ENCODE data around the gene ACAA1.

ACAA1 gene

DNA sequence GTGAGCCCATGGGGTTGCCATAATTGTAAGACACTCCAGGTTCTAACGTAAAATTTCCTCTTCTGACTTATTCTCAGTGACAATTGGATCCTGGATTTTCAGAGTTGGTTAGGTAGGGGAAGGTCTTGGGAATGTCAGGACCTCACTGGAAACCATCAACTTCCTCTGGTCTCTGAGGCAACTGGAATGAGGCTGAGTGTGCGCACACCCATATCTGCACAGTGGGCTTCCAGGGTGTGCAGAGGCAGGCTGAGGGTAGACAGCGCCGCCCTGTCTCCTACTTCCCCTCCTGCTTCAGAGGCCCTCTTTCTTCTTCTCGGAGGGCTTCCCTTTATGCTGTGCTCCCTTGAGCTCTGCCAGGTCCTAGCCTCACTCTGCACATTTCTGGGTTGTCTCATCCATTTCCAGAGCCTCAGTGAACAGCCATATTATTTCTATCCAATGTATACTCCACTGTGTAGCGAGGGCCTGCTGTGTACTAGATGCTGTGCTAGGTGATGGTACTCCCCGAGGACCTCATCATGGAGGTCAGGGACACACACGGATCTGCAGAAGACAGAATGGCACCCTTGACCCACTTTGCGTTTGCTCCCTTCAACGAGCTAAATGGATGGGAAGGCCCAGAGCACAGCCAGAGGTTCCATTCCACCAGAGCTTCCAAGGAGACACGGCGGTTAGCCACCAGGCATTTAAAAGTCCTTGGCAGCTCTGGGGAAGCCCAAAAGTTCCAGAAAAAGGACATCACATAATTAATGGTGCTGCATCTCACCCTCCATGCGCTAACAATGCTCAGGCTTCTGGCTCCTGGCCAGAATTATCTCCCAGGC is 18.3 kb downstream of the ACAA1 start:
- DNase-seq (ENCODE audit: low read depth), result no peak

DNA sequence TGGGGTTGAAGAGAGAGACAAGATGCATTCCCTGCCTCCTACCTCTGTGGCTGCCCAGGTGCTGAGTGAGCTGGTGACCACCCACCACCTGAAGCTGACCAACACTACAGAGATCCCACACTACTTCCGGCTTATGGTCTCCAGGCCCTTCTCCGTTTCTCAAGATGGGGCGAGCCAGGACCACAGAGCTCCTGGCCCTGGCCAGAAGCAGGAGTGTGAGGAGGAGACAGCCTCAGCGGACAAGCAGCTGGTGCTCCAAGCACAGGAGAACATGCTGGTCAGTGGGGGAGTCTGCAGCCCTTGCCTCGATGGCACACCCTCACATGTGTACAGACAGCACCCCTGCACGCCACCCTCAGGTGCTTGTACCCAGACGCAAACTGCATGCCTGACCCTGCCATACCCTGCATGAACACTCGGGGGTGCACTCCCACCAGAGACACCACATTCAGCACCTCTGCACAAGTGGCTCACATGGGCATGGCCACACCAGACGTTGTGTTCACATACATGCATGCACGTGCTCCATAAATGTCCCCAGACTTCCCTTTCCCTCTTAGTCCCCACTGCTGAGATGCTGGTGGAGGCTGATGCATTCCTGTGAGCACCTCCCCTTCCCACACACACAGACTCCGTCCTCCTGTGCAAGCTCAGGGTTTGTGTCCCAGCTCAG is 19.0 kb downstream of the ACAA1 start:
- DNase-seq (ENCODE audit: low read depth), result no peak

DNA sequence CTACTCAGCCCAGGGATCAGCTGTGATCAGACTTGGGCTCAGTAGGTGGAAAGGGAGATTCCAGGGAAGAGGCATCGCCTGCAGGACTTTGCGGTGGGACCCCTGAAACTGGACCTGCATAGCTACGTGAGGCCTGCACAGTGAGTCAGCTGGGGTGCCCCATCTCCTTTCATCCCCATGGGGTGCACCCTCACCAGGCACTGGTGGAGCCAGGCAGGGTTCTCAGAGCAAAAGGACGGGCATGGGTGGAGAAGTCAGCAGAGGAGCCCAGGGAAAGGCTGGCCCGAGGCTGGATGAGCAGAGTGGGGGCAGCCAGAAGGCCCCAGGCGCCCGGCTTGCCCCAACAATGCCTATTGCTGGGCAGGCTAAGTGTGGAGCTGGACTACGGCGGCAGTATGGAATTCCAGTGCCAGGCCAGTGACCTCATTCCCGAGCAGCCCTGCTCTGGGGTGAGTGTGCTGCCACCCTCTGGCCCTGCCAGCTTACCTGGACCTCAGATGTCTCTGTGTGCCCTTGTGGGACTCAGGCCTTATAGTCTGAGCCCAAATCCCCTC is 19.7 kb downstream of the ACAA1 start:
- DNase-seq (ENCODE audit: low read depth), result no peak

DNA sequence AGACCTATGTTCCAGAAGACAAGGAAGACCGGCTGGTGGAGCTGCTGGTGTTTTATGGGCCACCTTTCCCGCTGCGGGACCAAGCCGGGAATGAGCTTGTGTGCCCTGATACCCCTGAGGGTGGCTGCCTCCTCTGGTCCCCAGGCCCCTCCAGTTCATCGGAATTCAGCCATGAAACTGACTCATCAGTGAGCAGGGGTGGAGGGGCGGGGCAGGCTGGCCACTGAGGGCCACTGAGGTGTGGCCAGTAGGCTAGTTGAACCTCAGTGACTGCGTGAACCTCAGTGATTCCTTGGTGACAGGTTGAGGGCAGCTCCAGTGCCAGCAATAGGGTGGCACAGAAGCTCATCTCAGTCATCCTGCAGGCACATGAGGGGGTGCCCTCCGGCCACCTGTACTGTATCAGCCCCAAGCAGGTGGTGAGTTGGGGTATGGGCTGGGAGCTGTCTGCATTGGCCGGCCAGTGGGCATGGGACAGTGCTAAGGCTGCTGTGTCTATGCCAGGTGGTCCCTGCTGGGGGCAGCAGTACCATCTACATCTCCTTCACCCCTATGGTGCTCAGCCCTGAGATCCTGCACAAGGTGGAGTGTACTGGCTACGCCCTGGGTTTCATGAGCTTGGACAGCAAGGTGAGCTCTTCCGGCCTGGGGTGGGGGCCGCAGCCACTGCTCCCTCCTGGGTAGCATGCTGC is 20.3 kb downstream of the ACAA1 start:
- no peak for DNase-seq (ENCODE audit: low read depth)

DNA sequence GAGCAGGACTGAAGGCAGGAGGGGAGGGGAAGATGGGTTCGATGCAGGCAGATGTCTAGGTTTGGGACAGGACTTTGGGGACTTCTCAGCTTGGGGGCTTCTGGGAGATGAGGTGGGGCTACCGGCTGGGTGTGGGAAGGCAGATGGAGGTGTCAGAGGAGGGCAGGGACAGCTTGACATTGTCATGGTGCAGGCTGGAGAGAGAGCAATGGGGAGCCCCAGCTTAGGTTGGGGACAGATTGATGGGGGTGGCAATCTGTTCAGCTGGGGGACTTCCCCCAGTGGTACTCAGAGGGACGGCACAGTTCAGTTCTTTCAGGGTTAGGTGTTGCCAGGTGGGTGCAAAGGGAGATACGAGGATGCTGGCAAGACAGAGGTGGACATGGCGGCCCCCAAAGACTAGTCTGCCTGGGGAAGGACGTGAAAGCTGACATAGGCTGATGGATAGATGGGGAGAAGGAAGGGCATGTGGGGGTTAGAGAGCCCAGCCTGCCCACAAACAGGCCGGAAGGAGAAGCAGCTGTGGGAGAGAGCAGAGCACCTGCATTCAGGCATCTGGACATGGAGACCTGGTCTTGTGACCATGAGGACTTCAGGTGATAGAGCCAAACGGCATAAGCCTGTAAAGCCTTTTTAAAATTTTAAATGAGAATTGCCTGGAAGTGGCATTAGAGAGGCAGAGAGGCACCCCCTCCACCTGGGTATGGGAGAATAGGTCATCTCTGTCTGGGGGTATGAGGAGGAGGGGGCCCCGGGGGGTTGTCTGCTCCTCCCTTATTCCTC is 21.1 kb downstream of the ACAA1 start:
- no peak for DNase-seq (ENCODE audit: low read depth)

DNA sequence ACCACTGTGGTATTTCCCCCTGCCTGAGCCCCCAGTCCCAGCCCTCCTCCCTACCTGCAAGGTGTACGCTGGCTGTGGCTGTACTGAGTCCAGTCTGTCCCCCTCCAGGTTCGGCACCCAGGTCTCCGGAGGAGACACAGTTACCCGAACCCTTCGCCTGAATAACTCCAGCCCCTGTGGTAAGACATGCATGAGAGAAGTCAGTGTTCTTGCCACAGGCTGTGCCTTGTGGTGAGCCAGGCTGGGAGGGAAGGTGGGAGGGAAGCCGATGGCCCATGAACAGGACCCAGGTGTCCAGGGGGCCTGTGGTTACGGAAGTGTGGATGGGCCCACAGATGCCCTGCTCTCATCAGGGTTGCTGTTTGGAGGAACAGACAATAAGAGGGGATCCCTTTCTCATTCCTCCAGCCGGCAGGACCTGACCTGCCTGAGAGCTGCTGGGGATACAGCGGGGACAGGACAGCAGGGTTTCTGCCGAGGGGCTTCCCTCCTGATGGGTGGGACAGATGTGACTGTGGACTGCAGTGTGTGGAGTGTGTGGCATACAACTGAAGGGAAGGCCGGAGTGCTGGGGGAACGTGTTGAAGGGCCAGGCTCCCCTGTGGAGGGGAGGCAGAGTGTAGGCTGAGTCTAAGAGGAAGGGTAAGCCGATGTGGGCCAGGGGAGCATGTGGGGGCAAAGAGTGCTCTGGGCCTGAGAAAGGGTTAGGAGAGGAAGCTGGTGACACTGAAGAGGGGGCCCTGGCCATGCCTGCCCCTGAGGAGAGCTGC is 21.9 kb downstream of the ACAA1 start:
- DNase-seq (ENCODE audit: low read depth), result no peak

DNA sequence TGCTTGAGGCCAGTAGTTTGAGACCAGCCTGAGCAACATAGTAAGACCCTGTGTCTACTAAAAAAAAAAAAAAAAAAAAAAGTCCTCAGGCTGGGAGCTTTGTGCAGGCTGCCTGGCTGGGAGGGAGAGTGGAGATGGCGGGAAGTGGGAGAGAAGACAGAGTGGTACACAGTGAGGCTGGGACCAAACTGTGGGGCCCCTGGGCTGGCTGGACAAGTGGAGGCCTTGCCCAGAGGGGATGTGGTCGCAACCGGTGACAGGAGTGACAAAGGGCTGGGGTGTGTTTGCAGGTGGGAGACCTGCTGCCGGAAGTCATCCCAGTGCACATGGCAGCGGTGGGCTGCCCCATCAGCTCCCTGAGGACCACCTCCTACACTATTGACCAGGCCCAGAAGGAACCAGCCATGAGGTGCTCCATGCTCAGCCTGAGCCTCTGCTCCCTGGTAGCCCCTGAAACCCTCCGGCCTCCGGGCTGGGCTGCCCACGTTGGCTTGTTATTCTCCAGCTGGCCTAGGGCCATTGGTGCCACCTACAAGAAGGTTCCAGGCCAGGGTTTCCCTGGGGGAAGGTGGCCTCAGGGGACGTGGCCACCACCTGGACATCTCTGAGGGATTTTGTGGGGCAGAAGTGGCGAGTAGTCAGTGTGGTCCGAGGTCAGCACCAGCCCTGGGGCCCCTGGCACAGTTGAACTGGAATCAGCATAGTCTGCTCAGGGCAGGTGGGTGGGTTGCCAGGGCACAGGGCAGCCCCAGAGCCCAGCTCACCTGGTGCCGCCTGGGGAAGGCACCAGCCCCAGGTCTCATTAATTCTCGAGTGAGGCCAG is 22.7 kb downstream of the ACAA1 start:
- no peak for DNase-seq (ENCODE audit: low read depth)

DNA sequence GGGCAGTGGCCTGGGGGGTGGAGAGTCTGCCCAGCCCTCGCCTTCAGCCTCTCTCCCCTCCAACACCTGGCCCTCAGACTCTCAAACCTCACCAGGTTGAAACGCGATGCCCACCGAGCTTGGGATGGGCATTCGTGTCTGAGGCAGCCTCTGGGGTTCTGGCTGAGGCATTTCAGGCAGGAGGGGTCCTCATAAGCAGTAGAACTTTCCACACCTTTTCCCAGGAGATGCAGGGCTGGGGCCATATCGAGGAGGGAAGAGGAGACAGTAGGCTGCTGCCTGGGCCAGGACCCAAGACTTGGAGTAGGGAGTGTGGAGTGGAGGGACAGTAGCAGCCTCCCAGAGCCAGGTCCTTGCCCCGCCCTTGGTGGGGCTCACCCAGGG is 24.6 kb downstream of the ACAA1 start:
- no peak for DNase-seq (ENCODE audit: low read depth)

DNA sequence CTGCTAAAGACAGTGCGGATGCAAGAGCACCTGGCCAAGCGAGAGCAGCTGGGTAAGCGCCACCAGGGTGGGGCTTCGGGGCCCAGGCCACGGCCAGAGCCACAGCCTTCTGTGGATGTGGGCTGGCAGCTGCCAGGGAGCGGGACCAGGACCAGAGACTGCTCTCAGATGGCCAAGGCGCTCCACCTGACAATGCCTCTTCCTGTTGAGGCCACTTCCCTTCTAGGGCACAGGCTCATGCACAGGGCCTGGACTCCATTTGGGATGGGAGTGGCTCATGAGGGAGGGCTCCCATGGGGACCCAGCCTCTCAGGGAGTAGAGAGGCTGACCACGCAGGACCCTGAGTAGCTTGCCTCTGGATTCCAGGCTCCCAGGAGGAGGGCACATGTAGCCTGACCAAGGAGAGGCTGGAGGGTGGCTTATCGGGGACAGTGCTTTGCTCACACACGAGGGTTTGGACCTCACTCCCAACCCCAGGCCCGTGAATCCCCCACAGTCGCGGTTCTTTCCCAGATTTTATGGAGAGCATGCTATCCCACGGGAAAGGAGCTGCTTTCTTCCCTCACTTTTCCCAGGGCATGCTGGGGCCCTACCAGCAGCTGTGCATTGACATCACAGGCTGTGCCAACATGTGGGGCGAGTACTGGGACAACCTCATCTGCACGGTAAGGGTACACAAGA is 25.1 kb downstream of the ACAA1 start:
- DNase-seq (ENCODE audit: low read depth), result no peak

DNA sequence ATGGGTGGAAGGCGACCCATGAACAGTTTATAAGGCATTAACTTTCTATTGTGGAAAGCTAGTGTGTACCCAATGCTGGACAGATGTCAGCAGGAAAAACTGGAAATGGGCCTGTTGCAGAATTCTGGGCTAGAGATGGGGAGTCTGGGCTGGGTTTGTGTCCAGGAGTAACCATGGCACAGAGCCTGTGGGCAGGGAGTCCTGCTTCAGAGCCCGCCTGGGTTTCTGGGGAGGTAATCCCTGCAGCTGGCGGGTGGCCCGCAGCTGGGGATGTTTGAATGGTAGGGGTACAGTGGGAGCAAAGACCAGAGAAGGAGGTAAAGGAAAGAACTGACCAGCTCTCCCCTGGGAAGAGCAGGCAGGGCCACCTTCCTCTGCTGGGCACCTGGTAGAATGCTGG is 25.7 kb downstream of the ACAA1 start:
- no peak for DNase-seq (ENCODE audit: low read depth)

DNA sequence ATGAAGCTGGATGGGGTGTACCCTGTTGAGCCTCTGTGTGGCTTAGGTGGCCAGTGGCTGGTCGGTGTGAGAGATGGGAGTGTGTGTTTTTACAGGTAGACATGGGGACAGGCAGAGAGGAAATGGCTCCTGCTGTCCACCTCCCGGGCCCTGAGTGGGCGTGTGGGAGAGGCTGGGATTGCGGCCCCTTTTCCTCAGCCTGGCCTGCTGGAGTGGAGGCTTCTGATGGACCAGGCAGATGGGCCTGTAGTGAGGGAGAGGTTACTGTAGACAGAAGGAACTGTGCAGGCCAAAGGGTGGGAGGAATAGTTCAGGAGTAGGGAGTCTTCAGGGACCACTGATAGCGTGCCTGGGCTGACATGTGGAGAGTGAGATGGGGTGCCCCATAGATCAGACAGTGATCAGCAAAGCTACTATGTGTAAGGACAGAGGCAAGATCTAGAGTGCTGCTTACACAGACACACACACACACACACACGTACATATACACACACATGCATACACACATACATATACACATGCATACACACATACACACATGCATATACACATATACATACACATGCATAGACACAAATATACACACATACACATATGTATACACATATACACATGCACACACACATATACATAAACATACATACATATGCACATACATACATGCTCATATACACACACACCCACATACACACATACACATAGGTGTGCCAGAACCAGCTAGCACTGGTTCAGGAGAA is 26.4 kb downstream of the ACAA1 start:
- DNase-seq (ENCODE audit: low read depth), result no peak

DNA sequence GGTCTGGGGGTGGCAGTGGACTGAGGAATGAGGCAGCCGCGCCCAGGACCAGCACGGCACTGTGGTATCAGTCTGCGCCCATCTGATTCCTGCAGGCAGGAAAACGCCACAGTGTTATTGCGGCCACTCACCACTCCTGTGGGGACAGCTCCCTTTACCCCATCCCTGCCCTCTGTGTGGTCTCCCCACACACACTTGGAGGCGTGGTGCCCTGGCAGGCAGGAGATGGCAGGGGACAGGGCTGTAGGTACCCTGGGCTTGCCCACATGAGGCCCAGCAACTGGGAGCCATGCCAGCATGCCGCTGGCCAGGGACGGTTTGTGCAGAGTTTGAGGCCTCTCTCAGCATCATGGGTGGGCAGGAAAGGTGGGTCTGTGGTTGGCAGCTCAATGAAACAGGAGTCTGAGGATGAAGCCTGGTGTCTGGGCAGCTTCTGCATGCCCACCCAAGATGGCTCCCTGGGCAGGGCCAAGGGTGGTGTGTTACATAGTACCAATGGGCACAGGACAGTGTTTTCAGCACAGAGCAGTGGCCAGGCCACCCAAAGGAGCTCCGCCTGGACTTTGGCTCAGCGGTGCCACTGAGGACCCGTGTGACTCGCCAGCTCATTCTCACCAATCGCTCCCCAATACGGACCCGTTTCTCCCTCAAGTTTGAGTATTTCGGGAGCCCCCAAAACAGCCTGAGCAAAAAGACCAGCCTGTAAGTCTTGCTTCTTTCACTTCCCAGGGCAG is 27.2 kb downstream of the ACAA1 start:
- DNase-seq (ENCODE audit: low read depth), result no peak

DNA sequence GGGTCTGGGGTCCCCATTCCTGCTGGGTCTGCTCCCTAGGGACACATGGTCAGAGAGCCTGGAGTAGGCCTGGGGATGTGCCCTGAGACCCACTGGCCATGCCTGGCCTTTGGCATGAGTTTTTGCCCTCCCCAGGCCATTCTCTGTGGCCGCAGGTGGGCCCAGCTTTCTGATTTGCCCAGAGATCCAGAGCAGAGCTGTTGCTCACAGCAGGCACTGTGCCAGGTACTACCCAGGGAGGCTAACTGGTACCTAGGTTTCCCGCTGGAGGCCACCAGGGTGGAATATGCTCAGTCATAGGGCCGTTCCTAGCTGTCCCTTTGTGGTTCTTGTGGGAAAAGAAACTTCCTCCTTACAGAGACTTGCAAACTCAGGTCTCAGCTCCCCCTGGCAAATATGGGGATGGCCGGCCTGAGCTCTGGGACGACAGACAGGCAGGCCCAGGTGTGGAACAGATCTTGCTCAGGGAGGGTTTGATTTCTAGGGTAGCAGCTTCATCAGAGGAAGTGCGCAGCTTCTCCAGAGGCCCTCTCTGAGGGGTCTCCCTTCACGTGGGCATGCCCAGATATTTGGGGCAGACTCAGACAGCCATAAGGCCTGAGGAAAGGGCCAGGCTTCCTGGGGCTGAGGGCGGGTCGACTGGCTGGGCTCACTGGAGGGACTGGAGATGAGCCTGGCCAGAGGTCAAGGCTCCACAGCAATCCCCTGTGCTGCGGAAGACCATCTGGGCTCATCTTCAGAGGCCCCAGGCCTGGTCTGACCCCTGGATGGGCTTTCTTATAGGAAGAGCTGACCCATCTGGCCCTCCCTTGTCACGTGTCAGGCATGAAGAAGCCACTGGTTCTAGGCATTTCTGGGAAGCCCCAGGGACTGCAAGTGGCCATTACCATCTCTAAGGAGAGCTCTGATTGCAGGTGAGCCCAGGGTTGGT is 28.0 kb downstream of the ACAA1 start:
- DNase-seq (ENCODE audit: low read depth), result no peak

DNA sequence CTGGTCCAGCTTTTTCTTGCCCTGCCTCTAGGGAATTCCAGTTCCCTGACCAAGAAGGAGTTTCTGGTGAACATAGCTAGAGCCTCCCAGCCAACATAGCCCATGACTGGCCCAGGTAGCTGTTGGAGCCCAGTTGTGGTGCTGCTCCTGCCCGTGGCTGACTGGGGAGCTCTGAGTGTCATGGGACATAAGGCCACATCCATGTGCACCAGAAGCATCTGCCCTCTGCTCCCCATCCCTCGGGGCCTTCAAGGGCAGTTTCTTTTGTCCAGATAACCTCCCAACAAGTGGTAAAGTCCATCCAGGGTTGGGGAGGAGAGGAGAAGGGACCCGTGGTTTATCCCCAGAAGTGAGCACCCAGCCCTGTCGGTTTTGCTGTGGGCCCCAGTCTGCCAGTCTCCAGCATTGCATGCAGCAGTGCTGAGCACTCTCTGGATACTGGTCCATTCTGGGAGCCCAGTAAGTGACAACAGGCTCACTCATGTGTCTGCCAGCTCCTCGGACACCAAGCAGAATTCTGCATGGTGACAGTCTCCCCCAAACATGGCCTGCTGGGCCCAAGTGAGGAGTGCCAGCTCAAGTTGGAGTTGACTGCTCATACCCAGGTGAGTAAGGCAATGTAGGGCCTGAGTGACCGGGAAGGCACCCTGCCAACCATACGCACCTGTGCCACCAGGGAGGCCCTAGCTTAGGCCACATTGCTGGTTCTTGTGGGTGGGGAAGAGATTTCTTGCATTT is 28.8 kb downstream of the ACAA1 start:
- no peak for DNase-seq (ENCODE audit: low read depth)

DNA sequence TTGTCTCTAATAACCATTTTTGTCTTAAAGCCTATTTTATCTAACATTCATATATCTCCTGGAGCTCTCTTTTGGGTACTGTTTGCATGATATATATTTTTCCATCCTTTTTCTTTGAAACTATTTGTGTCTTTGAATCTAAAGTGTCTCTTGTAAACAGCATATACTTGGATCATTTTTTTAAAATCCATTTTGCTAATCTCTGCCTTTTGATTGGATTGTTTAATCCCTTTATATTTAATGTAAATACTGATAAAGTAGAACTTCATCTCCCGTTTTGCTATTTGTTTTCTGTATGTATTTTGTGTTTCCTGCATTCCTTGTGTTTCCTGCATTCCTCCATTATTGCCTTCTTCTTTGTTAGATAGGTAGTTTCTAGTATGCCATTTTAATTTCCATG is 31.4 kb downstream of the ACAA1 start:
- DNase-seq (ENCODE audit: low read depth), result no peak

DNA sequence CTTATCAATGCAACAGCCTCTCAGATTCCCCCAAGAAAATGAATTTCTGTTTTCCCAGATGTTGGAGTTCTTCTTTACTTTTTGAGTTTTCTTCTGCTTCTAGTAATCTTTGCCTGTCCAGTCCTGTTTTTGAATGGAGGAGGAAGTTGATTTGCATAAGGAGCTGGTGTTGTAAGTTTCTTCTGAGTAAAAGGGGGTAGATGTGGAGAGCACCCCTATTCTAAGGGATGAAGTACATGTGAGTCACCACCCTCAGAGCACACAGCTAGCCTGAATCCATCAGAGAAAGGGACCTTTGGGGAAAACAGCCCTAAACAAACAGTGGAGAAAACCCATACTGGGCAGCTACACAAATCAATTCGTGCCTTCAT is 34.5 kb downstream of the ACAA1 start:
- DNase-seq (ENCODE audit: low read depth), result no peak

Data from non-pigmented ciliary epithelial cell (primary cell).